ENCODE results near the gene CPHXL2. TPM values are rescaled to one million over a fixed set of nuclear protein-coding genes. Genes with fewer than 3 reads are reported as not detected.

The CPHXL2 gene
- total RNA-seq, 5 donors from 2014 or later (not counting 1 experiment from before 2014, with no cell fraction given) = not detected

DNA sequence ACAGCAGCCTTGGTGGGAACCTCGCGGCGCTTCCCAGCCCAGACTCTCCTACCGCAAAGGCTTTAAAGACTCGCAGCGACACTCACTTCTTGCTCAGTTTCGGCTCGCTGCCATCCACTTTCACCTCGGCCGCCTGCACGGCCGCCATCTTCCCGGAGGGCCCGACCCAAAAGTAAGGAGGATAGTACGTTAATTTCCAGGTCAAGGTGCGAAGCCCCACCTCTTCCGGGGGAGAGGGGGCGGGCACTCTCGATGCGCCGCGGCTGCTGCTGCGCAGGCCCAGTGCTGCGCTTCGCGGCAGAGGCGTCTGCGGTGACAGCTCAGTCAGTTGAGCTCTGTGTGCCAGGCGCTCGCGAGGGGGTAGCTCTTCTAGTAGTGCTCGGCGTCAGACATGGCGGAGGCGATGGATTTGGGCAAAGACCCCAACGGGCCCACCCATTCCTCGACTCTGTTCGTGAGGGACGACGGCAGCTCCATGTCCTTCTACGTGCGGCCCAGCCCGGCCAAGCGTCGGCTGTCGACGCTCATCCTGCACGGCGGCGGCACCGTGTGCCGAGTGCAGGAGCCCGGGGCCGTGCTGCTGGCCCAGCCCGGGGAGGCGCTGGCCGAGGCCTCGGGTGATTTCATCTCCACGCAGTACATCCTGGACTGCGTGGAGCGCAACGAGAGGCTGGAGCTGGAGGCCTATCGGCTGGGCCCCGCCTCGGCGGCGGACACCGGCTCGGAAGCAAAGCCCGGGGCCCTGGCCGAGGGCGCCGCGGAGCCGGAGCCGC is 29.1 kb downstream of the CPHXL2 start, which contains the start of the genes KARS1 and TERF2IP:
KARS1 (minus strand) TSS at position 174 of the 773 bp plus-strand sequence; CDS start at position 148, 26 bp downstream.
TERF2IP (plus strand) TSS at position 282 of the 773 bp plus-strand sequence; CDS start at position 392, 110 bp downstream.
- Histone ChIP-seq H3K4me1 (ENCODE audit: control insufficient read depth in 1 of 2, extremely low read depth in 1 of 2, insufficient read depth in 2 of 2, low read length in 2 of 2) (peaks cover 37 to 54% of the 10 kb centered on the region in 2 experiments), H3K27ac (ENCODE audit: low read length) (peak within 1 kb of the TSS; percentile 94), H3K4me3 (ENCODE audit: control insufficient read depth in 1 of 2, extremely low read depth in 1 of 2, low read length in 1 of 2) (peak within 1 kb of the TSS; percentile 89 to 100), H3K36me3 (ENCODE audit: control insufficient read depth in 2 of 2, extremely low read depth in 1 of 2, insufficient read depth in 1 of 2, low read length in 1 of 2) (peaks cover 0 to 21% of the 10 kb centered on the region in 2 donors), H3K9me3 (no peaks in the 10 kb centered on the region), H3K27me3 (replicated peaks in 1 of 2; ENCODE audit: control insufficient read depth in 2 of 2, extremely low read depth in 1 of 2, insufficient read depth in 2 of 2, low read length in 1 of 2) (no peaks in the 10 kb centered on the region)
- Mint-ChIP-seq H3K27ac (peak within 1 kb of the TSS; percentile 99), H3K9me3 (no peaks in the 10 kb centered on the region), H3K27me3 (no peaks in the 10 kb centered on the region), H3K36me3 (peaks cover 38% of the 10 kb centered on the region), H3K4me1 (peaks cover 66 to 74% (median 69%) of the 10 kb centered on the region in 3 donors), H3K4me3 (peak within 1 kb of the TSS; percentile 99 to 100 (median 99))
- under 1% methylated on average over 74 of the region's 76 CpGs for WGBS (ENCODE audit: insufficient coverage)
- DNase-seq = peak; percentile 83 to 98 (median 94)
- POLR2A ChIA-PET = interaction anchor here (0.5 to 4.1 kb wide), 17 partner anchors 17 to 991 kb away, joined by 3 to 59 read pairs (median 5); partner anchors contain the start of genes ADAT1 (in 2 of the 2), TMEM231 (in 2 of the 2), CFDP1 (in 1 of the 2) and GABARAPL2 (in 1 of the 2)
- ATAC-seq (replicated peaks in 1 of 4) = peak; percentile 86 to 88 (median 87)
- CTCF ChIA-PET = interaction anchor here (0.5 to 1.5 kb wide), 11 partner anchors 20 to 1543 kb away, joined by 3 to 27 read pairs (median 4); partner anchors contain the start of genes ADAT1 (in 2 of the 2), MON1B (in 1 of the 2) and WDR59 (in 1 of the 2)

DNA sequence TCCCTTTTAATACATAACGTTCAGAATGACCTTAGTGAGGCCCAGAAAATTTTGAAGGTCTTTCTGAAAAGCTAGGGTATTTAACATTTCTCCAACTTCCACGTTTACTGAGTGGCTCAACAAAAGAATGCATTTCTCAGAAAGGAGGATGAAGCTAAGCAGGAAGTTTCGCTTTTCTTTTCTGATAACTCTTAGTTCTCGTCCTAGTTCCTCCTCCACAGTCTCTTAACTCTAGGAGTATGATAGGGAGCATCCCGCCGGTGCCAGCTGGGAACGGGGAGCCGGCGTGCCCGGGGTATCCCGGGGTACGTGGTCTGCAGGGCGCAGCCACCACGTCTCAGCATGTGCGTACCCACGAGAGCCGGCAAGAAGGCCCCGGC is 29.7 kb downstream of the CPHXL2 start:
- Histone ChIP-seq H3K4me1 (ENCODE audit: control insufficient read depth in 1 of 2, extremely low read depth in 1 of 2, insufficient read depth in 2 of 2, low read length in 2 of 2) (peaks cover 41 to 51% of the 10 kb centered on the region in 2 experiments), H3K36me3 (ENCODE audit: control insufficient read depth in 2 of 2, extremely low read depth in 1 of 2, insufficient read depth in 1 of 2, low read length in 1 of 2) (peaks cover 0 to 27% of the 10 kb centered on the region in 2 donors), H3K4me3 (ENCODE audit: control insufficient read depth in 1 of 2, extremely low read depth in 1 of 2, low read length in 1 of 2) (peak overlapping the region; percentile 89 to 100), H3K9me3 (no peaks in the 10 kb centered on the region), H3K27me3 (replicated peaks in 1 of 2; ENCODE audit: control insufficient read depth in 2 of 2, extremely low read depth in 1 of 2, insufficient read depth in 2 of 2, low read length in 1 of 2) (no peaks in the 10 kb centered on the region), H3K27ac (ENCODE audit: low read length) (peak overlapping the region; percentile 94)
- ATAC-seq (replicated peaks in 1 of 4) (peak; percentile 11 to 19 (median 12)), DNase-seq (no peak)
- peaks cover 43% of the 10 kb centered on the region for H3K36me3 Mint-ChIP-seq
- CTCF ChIA-PET = interaction anchor here (0.5 to 1.5 kb wide), 9 partner anchors 19 to 1544 kb away, joined by 3 to 27 read pairs (median 4); partner anchors contain the start of genes ADAT1 (in 2 of the 2), MON1B (in 1 of the 2) and WDR59 (in 1 of the 2)
- H3K9me3 Mint-ChIP-seq = no peaks in the 10 kb centered on the region
- H3K4me3 Mint-ChIP-seq = peak overlapping the region; percentile 99 to 100 (median 99)
- POLR2A ChIA-PET = interaction anchor here (0.6 to 4.1 kb wide), 14 partner anchors 16 to 980 kb away, joined by 3 to 59 read pairs (median 4); partner anchors contain the start of genes ADAT1 (in 2 of the 2), TMEM231 (in 2 of the 2), CFDP1 (in 1 of the 2) and GABARAPL2 (in 1 of the 2)
- peaks cover 60 to 74% (median 70%) of the 10 kb centered on the region in 3 donors for H3K4me1 Mint-ChIP-seq
- 0% methylated on average over 14 of the region's 18 CpGs for WGBS (ENCODE audit: insufficient coverage)
- H3K27ac Mint-ChIP-seq = peak overlapping the region; percentile 99
- no peaks in the 10 kb centered on the region for H3K27me3 Mint-ChIP-seq

DNA sequence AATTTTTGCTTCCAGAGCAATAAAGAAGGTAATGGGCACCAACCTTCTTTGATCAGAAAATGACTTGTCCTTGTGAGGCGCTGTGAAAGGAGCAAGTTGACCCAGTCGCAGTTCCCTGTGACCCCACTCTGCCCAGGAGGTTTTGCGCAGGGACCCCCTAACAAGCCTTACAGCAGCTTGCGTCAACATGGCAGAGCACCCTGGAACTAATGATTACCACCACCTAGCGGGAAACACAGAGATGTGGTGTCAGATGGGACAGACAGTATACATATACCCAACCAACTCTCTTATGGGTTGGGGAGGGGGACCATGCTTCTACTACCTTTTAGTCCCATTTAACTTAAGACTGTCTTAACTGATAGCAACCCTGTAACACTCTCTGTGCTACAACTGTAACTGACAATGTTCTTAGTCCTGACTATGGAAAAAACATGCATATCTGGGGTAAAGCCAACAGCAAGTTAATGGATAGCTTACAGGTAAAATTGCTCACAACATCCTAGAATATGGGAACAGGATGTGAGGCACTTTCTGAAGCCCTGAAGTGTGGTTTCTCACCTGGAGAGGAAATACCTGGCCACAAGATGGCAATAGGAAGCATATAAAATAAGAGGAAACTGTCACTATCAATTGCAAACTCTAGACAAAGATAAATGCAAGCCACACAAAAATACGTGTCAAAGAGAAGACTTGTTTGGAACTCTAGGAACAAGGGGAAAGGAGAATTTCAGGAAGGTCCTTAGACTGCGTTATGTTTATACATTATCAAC is 32.4 kb downstream of the CPHXL2 start:
- H3K27me3 ChIP-seq (replicated peaks in 1 of 2; ENCODE audit: control insufficient read depth in 2 of 2, extremely low read depth in 1 of 2, insufficient read depth in 2 of 2, low read length in 1 of 2) = no peaks in the 10 kb centered on the region
- no peak overlapping the region for H3K4me3 ChIP-seq (ENCODE audit: control insufficient read depth in 1 of 2, extremely low read depth in 1 of 2, low read length in 1 of 2)
- no peaks in the 10 kb centered on the region for H3K9me3 ChIP-seq
- peaks cover 46 to 60% (median 58%) of the 10 kb centered on the region in 3 donors for H3K4me1 Mint-ChIP-seq
- POLR2A ChIA-PET = no interaction called here
- ATAC-seq (replicated peaks in 1 of 4) = no peak
- H3K9me3 Mint-ChIP-seq = no peaks in the 10 kb centered on the region
- H3K27me3 Mint-ChIP-seq = no peaks in the 10 kb centered on the region
- WGBS (ENCODE audit: insufficient coverage) = 96% methylated on average over 2 of the region's 7 CpGs
- peak overlapping the region; percentile 3 for H3K27ac ChIP-seq (ENCODE audit: low read length)
- H3K4me3 Mint-ChIP-seq = peak overlapping the region; percentile 48 to 99 (median 61)
- peaks cover 52% of the 10 kb centered on the region for H3K36me3 Mint-ChIP-seq
- H3K4me1 ChIP-seq (ENCODE audit: control insufficient read depth in 1 of 2, extremely low read depth in 1 of 2, insufficient read depth in 2 of 2, low read length in 2 of 2) = peaks cover 33 to 34% of the 10 kb centered on the region in 2 experiments
- DNase-seq = peak in 1 of 35 experiments; percentile 71
- H3K27ac Mint-ChIP-seq = peak overlapping the region; percentile 24 to 72
- CTCF ChIA-PET = interaction anchor here in 1 of 2 donors (0.9 to 1.5 kb wide), 3 partner anchors 8 to 128 kb away, joined by 3 to 4 read pairs (median 3); no protein-coding TSS in a partner anchor
- H3K36me3 ChIP-seq (ENCODE audit: control insufficient read depth in 2 of 2, extremely low read depth in 1 of 2, insufficient read depth in 1 of 2, low read length in 1 of 2) = peaks cover 10 to 52% of the 10 kb centered on the region in 2 donors

DNA sequence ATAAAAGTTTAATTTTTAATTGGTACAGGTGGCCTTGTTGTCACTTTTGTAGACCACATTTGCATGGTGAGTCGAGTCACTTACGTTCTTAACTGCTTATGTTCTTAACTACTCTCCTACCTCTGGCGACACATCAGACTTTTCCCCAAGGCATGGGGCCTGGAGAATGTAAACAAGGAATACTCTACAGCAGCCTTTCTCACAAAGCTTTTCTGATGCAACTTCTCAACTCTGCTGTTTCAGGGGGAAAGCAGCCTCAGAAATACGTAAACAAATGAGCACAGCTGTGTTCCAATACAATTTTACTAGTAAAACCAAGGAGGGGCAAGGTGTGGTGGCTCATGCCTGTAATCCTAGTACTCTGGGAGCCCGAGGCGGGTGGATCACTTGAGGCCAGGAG is 36.2 kb downstream of the CPHXL2 start:
- no peak overlapping the region for H3K27ac Mint-ChIP-seq
- no peaks in the 10 kb centered on the region for H3K9me3 ChIP-seq
- no peak overlapping the region for H3K4me3 ChIP-seq (ENCODE audit: control insufficient read depth in 1 of 2, extremely low read depth in 1 of 2, low read length in 1 of 2)
- peaks cover 12 to 82% of the 10 kb centered on the region in 2 donors for H3K36me3 ChIP-seq (ENCODE audit: control insufficient read depth in 2 of 2, extremely low read depth in 1 of 2, insufficient read depth in 1 of 2, low read length in 1 of 2)
- H3K4me1 ChIP-seq (ENCODE audit: control insufficient read depth in 1 of 2, extremely low read depth in 1 of 2, insufficient read depth in 2 of 2, low read length in 2 of 2) = peaks cover 19 to 23% of the 10 kb centered on the region in 2 experiments
- ChIA-PET CTCF (interaction anchor here in 1 of 2 donors (1.4 kb wide), 1 partner anchor 10 kb away, joined by 4 read pairs; no protein-coding TSS in a partner anchor), POLR2A (no interaction called here)
- ATAC-seq (replicated peaks in 1 of 4) (no peak), DNase-seq (no peak)
- peaks cover 41 to 49% (median 47%) of the 10 kb centered on the region in 3 donors for H3K4me1 Mint-ChIP-seq
- H3K4me3 Mint-ChIP-seq = no peak overlapping the region
- H3K27ac ChIP-seq (ENCODE audit: low read length) = no peak overlapping the region
- 96% methylated on average over 4 of the region's 6 CpGs for WGBS (ENCODE audit: insufficient coverage)
- no peaks in the 10 kb centered on the region for H3K9me3 Mint-ChIP-seq
- H3K36me3 Mint-ChIP-seq = peaks cover 67% of the 10 kb centered on the region
- no peaks in the 10 kb centered on the region for H3K27me3 ChIP-seq (replicated peaks in 1 of 2; ENCODE audit: control insufficient read depth in 2 of 2, extremely low read depth in 1 of 2, insufficient read depth in 2 of 2, low read length in 1 of 2)
- H3K27me3 Mint-ChIP-seq = no peaks in the 10 kb centered on the region

DNA sequence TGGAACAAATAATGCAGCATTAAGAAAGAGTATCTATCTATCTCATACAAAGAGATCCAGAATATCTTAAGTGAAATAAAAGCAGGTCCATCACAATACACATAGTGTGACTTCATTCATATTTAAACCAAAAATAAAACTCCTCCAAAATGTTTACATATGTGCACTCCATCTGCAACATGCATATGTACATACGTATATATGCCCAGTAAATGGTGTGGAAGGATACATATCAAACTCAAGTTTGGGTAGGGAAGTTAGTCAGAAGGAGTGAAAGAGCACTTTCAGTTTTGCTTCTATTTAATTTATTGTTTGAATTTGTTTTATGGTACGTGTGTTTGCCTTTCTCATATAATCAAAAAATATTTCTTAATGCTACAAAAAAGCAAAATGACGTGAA is 41.8 kb downstream of the CPHXL2 start:
- no peak for DNase-seq
- H3K27ac Mint-ChIP-seq = no peak overlapping the region
- Histone ChIP-seq H3K4me1 (ENCODE audit: control insufficient read depth in 1 of 2, extremely low read depth in 1 of 2, insufficient read depth in 2 of 2, low read length in 2 of 2) (no peaks in the 10 kb centered on the region), H3K36me3 (ENCODE audit: control insufficient read depth in 2 of 2, extremely low read depth in 1 of 2, insufficient read depth in 1 of 2, low read length in 1 of 2) (peaks cover 23 to 88% of the 10 kb centered on the region in 2 donors), H3K27ac (ENCODE audit: low read length) (no peak overlapping the region), H3K4me3 (ENCODE audit: control insufficient read depth in 1 of 2, extremely low read depth in 1 of 2, low read length in 1 of 2) (no peak overlapping the region), H3K27me3 (replicated peaks in 1 of 2; ENCODE audit: control insufficient read depth in 2 of 2, extremely low read depth in 1 of 2, insufficient read depth in 2 of 2, low read length in 1 of 2) (no peaks in the 10 kb centered on the region), H3K9me3 (no peaks in the 10 kb centered on the region)
- CTCF ChIA-PET = interaction anchor here in 1 of 2 donors (0.7 kb wide), 1 partner anchor 246 kb away, joined by 3 read pairs; no protein-coding TSS in a partner anchor
- no peak overlapping the region for H3K4me3 Mint-ChIP-seq
- peaks cover 6 to 12% (median 9%) of the 10 kb centered on the region in 3 donors for H3K4me1 Mint-ChIP-seq
- POLR2A ChIA-PET = no interaction called here
- no peaks in the 10 kb centered on the region for H3K27me3 Mint-ChIP-seq
- no CpG with 5 or more reads among the region's 3 CpGs for WGBS (ENCODE audit: insufficient coverage)
- no peak for ATAC-seq (replicated peaks in 1 of 4)
- peaks cover 62% of the 10 kb centered on the region for H3K36me3 Mint-ChIP-seq
- H3K9me3 Mint-ChIP-seq = no peaks in the 10 kb centered on the region
